HG03135 (cell line): Measurements from ENCODE around the gene ABLIM1.

Experiments
- ATAC-seq: cut with Tn5 transposase; IDR thresholded peaks from one replicate; pipeline ENCODE4 v1.9.1; 2021; ENCODE audit warnings: mild to moderate bottlenecking, moderate library complexity; ENCODE audit not compliant: unreplicated experiment

ABLIM1 gene

GRCh38 chr10:114495303-114495702, 162.8 kb downstream of the ABLIM1 start:
- no peak for ATAC-seq

GRCh38 chr10:114492351-114493037, 165.6 kb downstream of the ABLIM1 start:
- ATAC-seq = no peak

GRCh38 chr10:114491933-114492332, 166.1 kb downstream of the ABLIM1 start:
- ATAC-seq = no peak

GRCh38 chr10:114491419-114491818, 166.7 kb downstream of the ABLIM1 start:
- no peak for ATAC-seq

- no peak for ATAC-seq
Measured at GRCh38 chr10:114489521-114490310, 168.4 kb downstream of the ABLIM1 start.

- ATAC-seq = no peak
Measured at GRCh38 chr10:114487815-114488536, 170.1 kb downstream of the ABLIM1 start.

- no peak for ATAC-seq
Measured at GRCh38 chr10:114486938-114487814, 170.9 kb downstream of the ABLIM1 start.

- no peak for ATAC-seq
Measured at GRCh38 chr10:114485696-114486400, 172.2 kb downstream of the ABLIM1 start.

- no peak for ATAC-seq
Measured at GRCh38 chr10:114483575-114483974, 174.5 kb downstream of the ABLIM1 start.

GRCh38 chr10:114482480-114483304, 175.4 kb downstream of the ABLIM1 start:
- ATAC-seq = no peak

GRCh38 chr10:114481055-114481454, 177.0 kb downstream of the ABLIM1 start:
- ATAC-seq = no peak

- ATAC-seq = no peak
Measured at GRCh38 chr10:114479836-114480235, 178.2 kb downstream of the ABLIM1 start.

GRCh38 chr10:114479307-114479706, 178.8 kb downstream of the ABLIM1 start:
- ATAC-seq = no peak

- no peak for ATAC-seq
Measured at GRCh38 chr10:114478281-114478680, 179.8 kb downstream of the ABLIM1 start.

GRCh38 chr10:114477285-114477684, 180.8 kb downstream of the ABLIM1 start:
- ATAC-seq = no peak

GRCh38 chr10:114474989-114475388, 183.1 kb downstream of the ABLIM1 start:
- ATAC-seq = no peak

- ATAC-seq = no peak
Measured at GRCh38 chr10:114473776-114474175, 184.3 kb downstream of the ABLIM1 start.

GRCh38 chr10:114472877-114473253, 185.2 kb downstream of the ABLIM1 start:
- no peak for ATAC-seq
